Adipose tissue (tissue), 3 donors: ENCODE results near the gene RPAP3. TPM values are rescaled to one million over a fixed set of nuclear protein-coding genes. Genes with fewer than 3 reads are reported as not detected.
"Not testable (repeated sequence)": the region's sequence is repeated elsewhere in the genome, so short reads cannot be mapped to it uniquely, and the experiment has no call there.

ENCODE experiments used
- H3K27ac ChIP-seq: one replicate; pipeline ENCODE4 v1.5.1; 2013; ENCODE audit warnings: low read depth, low read length
- WGBS, 3 donors: extraction: QIAGEN DNeasy Blood & Tissue Kit; methylation state at CpG; one replicate each; pipeline ENCODE4 v1.1.7; 2013; 5-methylcytosine and 5-hydroxymethylcytosine counted together
- polyA plus RNA-seq, 3 donors: library from polyadenylated mRNA; stranded (reverse); fragments of 200-250 nt; gene quantifications; one replicate each; pipeline ENCODE4 v1.2.3, GENCODE V29; 2013
- donor health status: healthy with polysubstance abuse.
- donor health status: Bipolar disorder and iron deficiency.
- donor health status: healthy.

Gene RPAP3
- polyA plus RNA-seq, 3 donors: 5.9 to 9.2 (median 7.5) TPM

- no peak overlapping the region for H3K27ac ChIP-seq
- WGBS, 3 donors: 42 to 63% (median 53%) methylated on average over 5 of the region's 5 CpGs
These were observed 2.2 kb upstream of the RPAP3 start for GRCh38 chr12:47707905-47708543.

- no peak overlapping the region for H3K27ac ChIP-seq
These were observed 1.5 kb upstream of the RPAP3 start for GRCh38 chr12:47707355-47707754.

- H3K27ac ChIP-seq: no peak overlapping the region
- 1 to 2% (median 1%) methylated on average over 9 of the region's 9 CpGs for WGBS, 3 donors
These were observed 633 bp downstream of the RPAP3 start for GRCh38 chr12:47705229-47705565.

DNA sequence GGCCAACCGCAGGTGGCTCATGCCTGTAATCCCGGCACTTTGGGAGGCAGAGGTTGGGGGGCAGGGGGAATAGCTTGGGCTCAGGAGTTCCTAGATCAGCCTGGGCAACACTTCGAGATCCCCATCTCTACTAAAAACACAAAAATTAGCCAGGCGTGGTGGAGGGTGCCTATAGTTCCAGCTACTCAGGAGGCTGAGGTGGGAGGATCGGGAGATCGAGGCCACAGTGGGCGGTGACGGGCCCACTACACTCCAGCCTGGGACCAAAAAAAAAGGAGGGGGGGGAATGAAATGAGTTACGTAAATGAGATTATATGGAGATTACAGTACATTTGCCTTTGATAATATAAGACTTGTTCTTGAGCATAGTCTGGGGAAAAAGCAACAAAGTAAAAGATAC is 1.1 kb downstream of the RPAP3 start:
- WGBS, 3 donors: 88 to 93% (median 93%) methylated on average over 9 of the region's 9 CpGs
- H3K27ac ChIP-seq: no peak overlapping the region

DNA sequence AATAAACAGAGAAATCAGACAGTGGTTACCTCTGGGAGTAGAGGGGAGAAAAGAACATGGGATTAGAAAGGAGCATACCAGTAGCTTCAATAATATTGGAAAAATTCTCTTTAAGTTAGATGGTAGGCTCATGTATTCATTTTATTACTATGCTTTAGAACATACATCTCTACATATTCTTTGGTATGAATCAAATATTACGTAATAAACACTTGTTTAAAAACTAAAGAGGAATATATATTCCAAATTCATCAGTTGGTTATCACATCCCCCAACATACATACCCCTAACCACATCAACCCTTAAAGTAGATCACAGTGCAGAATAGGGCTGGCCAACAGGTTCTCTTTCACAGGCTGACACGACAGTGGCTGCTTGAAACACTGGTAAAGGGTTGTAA is 5.6 kb downstream of the RPAP3 start:
- H3K27ac ChIP-seq: no peak overlapping the region
- WGBS, 3 donors: 90 to 96% (median 94%) methylated on average over 2 of the region's 2 CpGs

- WGBS, 3 donors: 93 to 95% (median 94%) methylated on average over 7 of the region's 7 CpGs
These were observed 7.2 kb downstream of the RPAP3 start for GRCh38 chr12:47698631-47699030.

DNA sequence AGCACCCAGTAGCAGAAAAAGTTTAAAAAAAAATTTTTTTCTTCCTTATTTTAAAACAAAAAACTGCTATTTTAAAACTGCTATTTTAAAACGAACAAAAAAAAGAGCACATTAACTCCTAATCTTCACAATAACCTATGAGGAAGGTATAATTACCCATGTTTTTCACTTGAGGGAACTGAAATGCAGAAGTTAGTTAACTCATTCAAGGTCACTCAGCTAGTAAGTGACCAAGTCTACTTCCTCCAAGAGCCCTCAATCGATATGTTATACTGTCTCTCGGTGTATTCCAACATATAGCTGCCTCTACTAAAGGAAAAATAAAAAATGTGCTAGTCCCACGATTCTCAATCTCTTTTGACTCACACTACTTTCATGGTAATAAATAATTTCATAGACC is 7.8 kb downstream of the RPAP3 start:
- WGBS, 3 donors: 61 to 75% (median 62%) methylated on average over 4 of the region's 4 CpGs

More at GRCh38 chr12:47698631-47699030, 7.2 kb downstream of the RPAP3 start:
- no peak overlapping the region for H3K27ac ChIP-seq

GRCh38 chr12:47689215-47689614 is 16.6 kb downstream of the RPAP3 start:
- H3K27ac ChIP-seq: no peak overlapping the region
- 91 to 93% (median 92%) methylated on average over 2 of the region's 2 CpGs for WGBS, 3 donors

More for the DNA sequence above, 7.8 kb downstream of the RPAP3 start:
- H3K27ac ChIP-seq: no peak overlapping the region

DNA sequence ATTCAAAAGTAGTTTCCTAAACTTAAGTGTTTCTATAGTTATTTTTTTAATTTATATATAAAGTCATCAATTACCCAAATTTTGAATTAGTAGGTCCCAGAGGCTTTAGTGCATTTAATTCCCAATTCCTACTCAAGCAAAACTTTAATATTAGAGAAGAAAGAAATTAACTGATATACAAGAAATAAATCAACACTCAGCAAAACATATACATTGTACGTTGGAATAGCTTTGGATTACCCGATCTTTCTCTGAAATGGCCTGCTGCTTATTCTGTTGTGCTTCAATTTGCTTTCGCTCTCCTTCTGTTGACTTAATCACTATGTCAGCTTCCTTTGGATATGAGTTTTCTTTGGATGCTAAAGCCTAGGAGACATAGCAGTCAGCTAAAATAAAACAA is 18.2 kb downstream of the RPAP3 start:
- 66 to 94% (median 93%) methylated on average over 3 of the region's 3 CpGs for WGBS, 3 donors
- no peak overlapping the region for H3K27ac ChIP-seq

GRCh38 chr12:47686645-47687240 is 19.1 kb downstream of the RPAP3 start:
- no peak overlapping the region for H3K27ac ChIP-seq
- WGBS, 3 donors: 75 to 77% (median 76%) methylated on average over 4 of the region's 4 CpGs

DNA sequence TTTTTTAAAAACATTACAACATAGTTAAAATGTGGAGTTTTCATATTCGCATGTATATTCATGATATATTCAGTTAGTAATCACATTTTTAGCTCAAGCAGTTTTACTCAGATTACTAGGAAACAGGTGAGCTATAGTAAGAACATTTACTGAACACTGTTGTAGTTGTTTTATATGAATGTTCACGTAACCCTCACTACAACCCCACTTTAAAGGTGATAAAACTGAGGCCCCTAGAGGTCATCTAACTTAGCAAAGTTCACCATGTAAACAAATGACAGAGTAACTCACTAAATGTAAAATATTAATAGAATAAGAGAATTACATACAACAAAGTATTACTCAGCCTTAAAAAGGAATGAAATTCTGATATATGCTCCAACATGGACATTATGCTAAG is 26.0 kb downstream of the RPAP3 start:
- H3K27ac ChIP-seq: no peak overlapping the region
- 70 to 99% (median 99%) methylated on average over 2 of the region's 2 CpGs for WGBS, 3 donors

DNA sequence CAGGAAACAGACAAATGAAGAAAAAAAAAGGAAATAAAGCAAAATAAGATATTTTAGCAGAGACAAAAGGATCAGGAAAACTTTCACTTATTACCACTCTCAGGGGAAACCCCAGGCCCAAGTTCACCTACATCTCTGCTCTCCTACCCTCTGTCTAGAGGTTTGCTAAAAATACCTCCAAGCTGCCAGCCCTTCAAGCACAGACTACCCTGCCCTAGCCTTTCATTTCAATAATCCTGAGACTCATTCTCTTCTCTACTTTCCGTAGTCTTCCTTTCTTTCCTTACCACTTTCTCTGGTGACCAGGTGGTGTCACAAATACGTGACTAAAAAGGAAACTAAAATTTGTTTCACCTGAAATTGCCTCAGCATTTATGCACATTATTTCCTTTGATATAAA is 33.8 kb downstream of the RPAP3 start:
- no peak overlapping the region for H3K27ac ChIP-seq
- WGBS, 3 donors: 95 to 98% (median 97%) methylated on average over 2 of the region's 2 CpGs

- 90 to 95% (median 94%) methylated on average over 6 of the region's 6 CpGs for WGBS, 3 donors
- H3K27ac ChIP-seq: not testable (repeated sequence)
These were observed 37.9 kb downstream of the RPAP3 start for GRCh38 chr12:47667935-47668334.

- 49 to 68% (median 53%) methylated on average over 4 of the region's 4 CpGs for WGBS, 3 donors
- H3K27ac ChIP-seq: no peak overlapping the region
These were observed 53.2 kb downstream of the RPAP3 start for GRCh38 chr12:47652521-47653234.

GRCh38 chr12:47651368-47652254 is 54.2 kb downstream of the RPAP3 start:
- H3K27ac ChIP-seq: no peak overlapping the region
- 42 to 50% (median 47%) methylated on average over 12 of the region's 12 CpGs for WGBS, 3 donors

- whole genome bisulfite sequencing, 3 donors: 61 to 91% (median 74%) methylated on average over 1 of the region's 1 CpG
- no peak overlapping the region for H3K27ac ChIP-seq
These were observed 55.4 kb downstream of the RPAP3 start for GRCh38 chr12:47650469-47650868.

DNA sequence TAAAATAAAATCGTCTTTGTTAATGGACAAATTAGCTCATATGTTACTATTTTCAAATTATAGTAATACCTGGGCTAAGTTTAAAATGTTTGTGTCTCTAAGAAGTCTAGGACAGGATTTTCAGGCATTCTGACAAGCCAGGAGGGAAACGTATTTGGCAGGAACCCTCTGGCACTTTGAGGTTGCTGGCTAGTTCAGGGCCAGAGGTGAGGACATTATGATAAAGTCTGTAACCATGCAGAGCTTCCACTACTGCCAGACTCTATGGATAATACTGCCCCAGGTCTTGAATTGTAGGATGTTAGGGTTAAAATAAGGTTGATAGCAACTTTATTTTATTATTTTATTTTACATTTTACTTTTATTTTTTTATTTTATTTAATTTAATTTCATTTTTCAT is 56.4 kb downstream of the RPAP3 start:
- WGBS, 3 donors: 66 to 88% (median 68%) methylated on average over 2 of the region's 2 CpGs
- no peak overlapping the region for H3K27ac ChIP-seq

DNA sequence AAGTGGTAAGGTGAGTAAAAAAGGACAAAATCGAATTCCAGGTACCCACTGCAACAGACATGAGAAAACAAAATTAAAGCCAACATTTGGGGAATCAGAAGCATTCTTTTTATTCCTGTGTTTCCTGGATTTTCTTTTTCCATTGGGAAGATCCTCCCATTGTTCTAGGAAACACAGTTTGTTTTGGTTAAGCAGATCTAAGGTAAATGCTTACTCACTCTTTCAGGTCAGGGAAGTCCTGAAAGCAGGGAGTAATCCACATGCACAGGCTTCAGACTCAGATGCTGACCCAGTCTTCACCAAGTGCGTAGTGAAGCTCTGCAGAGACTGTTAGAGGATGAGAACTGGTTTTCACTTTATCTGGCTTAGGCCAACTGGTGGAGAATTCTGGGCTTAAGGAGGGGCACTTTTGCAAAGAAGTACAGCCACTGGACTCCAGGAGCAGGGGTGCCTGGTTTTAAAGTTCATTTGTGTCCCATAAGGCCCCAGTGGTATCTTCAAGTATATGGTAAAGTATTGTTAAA is 57.7 kb downstream of the RPAP3 start:
- H3K27ac ChIP-seq: no peak overlapping the region
- 79 to 95% (median 87%) methylated on average over 2 of the region's 2 CpGs for WGBS, 3 donors

GRCh38 chr12:47642310-47642709 is 63.5 kb downstream of the RPAP3 start:
- H3K27ac ChIP-seq: not testable (repeated sequence)
- 93 to 98% (median 94%) methylated on average over 3 of the region's 3 CpGs for WGBS, 3 donors
